SK-N-MC (cell line): Measurements from ENCODE around the gene RNF213.

Experiments used
- EZH2 ChIP-seq: fragments of 200-600 bp; sonication (generic); IDR thresholded peaks from one replicate; pipeline ENCODE4 v1.6.1; 2017; ENCODE audit warnings: antibody characterized with exemption
- FOXP2 ChIP-seq: optimal IDR thresholded peaks from 2 replicates; pipeline ENCODE3; 2011; ENCODE audit warnings: mild to moderate bottlenecking, moderate library complexity; ENCODE audit not compliant: insufficient read depth; ENCODE audit errors: extremely low read length, control extremely low read depth
- POLR2AphosphoS5 ChIP-seq: IDR thresholded peaks from 2 replicates; pipeline ENCODE4 v1.6.1; 2012; ENCODE audit warnings: mild to moderate bottlenecking, low read depth, low read length, borderline replicate concordance

GRCh38 chr17:80397034-80397387 lies 136.4 kb downstream of the RNF213 start:
- no peak for TF ChIP-seq EZH2
- TF ChIP-seq POLR2AphosphoS5, result no peak
- TF ChIP-seq FOXP2, result no peak
